ENCODE results near the gene DSG4.

DNA sequence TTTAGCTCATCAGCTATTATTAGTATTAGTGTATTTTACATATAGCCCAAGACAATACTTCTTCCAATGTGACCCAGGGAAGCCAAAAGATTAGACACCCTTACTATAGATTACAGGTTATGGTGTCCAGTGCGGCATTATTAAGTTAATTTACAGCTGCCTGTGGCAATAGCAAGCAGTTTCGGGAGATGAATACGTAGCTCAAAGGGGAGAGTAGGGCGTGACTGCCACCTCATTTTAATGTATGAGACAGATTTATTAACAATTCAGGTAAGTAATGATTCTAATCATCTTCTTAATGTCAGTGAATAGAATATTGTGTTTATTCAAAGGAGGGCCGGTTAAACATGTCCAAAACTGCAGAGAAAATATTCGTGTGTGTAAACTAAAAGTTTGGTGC is 64.2 kb downstream of the DSG4 start:
- TF ChIP-seq, protein P1, sequence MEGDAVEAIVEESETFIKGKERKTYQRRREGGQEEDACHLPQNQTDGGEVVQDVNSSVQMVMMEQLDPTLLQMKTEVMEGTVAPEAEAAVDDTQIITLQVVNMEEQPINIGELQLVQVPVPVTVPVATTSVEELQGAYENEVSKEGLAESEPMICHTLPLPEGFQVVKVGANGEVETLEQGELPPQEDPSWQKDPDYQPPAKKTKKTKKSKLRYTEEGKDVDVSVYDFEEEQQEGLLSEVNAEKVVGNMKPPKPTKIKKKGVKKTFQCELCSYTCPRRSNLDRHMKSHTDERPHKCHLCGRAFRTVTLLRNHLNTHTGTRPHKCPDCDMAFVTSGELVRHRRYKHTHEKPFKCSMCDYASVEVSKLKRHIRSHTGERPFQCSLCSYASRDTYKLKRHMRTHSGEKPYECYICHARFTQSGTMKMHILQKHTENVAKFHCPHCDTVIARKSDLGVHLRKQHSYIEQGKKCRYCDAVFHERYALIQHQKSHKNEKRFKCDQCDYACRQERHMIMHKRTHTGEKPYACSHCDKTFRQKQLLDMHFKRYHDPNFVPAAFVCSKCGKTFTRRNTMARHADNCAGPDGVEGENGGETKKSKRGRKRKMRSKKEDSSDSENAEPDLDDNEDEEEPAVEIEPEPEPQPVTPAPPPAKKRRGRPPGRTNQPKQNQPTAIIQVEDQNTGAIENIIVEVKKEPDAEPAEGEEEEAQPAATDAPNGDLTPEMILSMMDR (IDR thresholded peaks at IDR 0.05): no peak
- TF ChIP-seq POLR2A (IDR thresholded peaks at IDR 0.05): no peak

All from lower leg skin (tissue), 3 donors.